SKM-1 treated with dmso at 0.1 percent for 144 hours (cell line): ENCODE measurements around the gene SLC22A23.

Experiments
- DNase-seq: peaks from one replicate; lab custom pipeline; 2025; ENCODE audit not compliant: unreplicated experiment; lab: John Stamatoyannopoulos, UW

SLC22A23 gene

GRCh38 chr6:3288711-3289663 is 167.9 kb downstream of the SLC22A23 start:
- DNase-seq: no peak

- DNase-seq: no peak
Measured at GRCh38 chr6:3287976-3288707, 168.7 kb downstream of the SLC22A23 start.

GRCh38 chr6:3287308-3287707 is 169.5 kb downstream of the SLC22A23 start:
- DNase-seq: no peak

- DNase-seq: no peak
Measured at GRCh38 chr6:3286641-3287171, 170.1 kb downstream of the SLC22A23 start.

GRCh38 chr6:3285732-3286131 is 171.1 kb downstream of the SLC22A23 start:
- no peak for DNase-seq

- no peak for DNase-seq
Measured at GRCh38 chr6:3285049-3285639, 171.7 kb downstream of the SLC22A23 start.

- no peak for DNase-seq
Measured at GRCh38 chr6:3284436-3284876, 172.4 kb downstream of the SLC22A23 start.

- no peak for DNase-seq
Measured at GRCh38 chr6:3283641-3284435, 173.0 kb downstream of the SLC22A23 start.

GRCh38 chr6:3283241-3283640 is 173.6 kb downstream of the SLC22A23 start:
- no peak for DNase-seq

- no peak for DNase-seq
Measured at GRCh38 chr6:3282476-3283236, 174.2 kb downstream of the SLC22A23 start.

GRCh38 chr6:3281631-3282475 is 175.0 kb downstream of the SLC22A23 start:
- DNase-seq: no peak

- no peak for DNase-seq
Measured at GRCh38 chr6:3280866-3281465, 175.9 kb downstream of the SLC22A23 start.

GRCh38 chr6:3280091-3280490 is 176.8 kb downstream of the SLC22A23 start:
- DNase-seq: no peak

GRCh38 chr6:3278691-3279090 is 178.2 kb downstream of the SLC22A23 start:
- DNase-seq: no peak

- DNase-seq: no peak
Measured at GRCh38 chr6:3277851-3278416, 178.9 kb downstream of the SLC22A23 start.

- DNase-seq: no peak
Measured at GRCh38 chr6:3277251-3277650, 179.6 kb downstream of the SLC22A23 start.

GRCh38 chr6:3276174-3277167 is 180.4 kb downstream of the SLC22A23 start:
- DNase-seq: no peak
